ENCODE results near the gene CNKSR3.
A peak's percentile ranks its signal among the peaks of the same experiment; 100 is the strongest.

Gene CNKSR3

DNA sequence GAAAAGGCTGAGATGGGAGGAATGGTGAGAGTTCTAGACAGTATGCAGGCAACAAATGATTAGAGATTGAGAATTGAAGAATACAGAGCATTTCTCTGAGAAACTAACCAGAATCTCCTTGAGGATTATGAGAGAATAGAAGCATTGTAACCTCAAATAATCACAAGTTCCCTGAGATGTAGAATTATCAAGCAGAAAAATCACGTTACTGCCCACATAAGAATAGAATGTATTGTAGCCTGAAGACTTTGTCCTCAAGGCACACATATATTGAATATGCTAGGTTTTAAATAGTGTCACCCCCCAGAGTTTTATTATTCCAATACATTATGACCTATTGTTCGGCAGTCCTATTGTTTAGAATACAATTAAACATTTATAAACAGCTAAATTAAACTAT is 57.2 kb downstream of the CNKSR3 start:
- no peaks in the 10 kb centered on the region for H3K9me3 ChIP-seq (ENCODE audit: severe bottlenecking)
- H3K4me3 ChIP-seq (ENCODE audit: low read depth, low read length), result no peak overlapping the region
- H3K27me3 ChIP-seq (ENCODE audit: insufficient read depth, low read depth, severe bottlenecking), result no peaks in the 10 kb centered on the region
- no peak overlapping the region for H3K27ac ChIP-seq
- TF ChIP-seq, protein P1, sequence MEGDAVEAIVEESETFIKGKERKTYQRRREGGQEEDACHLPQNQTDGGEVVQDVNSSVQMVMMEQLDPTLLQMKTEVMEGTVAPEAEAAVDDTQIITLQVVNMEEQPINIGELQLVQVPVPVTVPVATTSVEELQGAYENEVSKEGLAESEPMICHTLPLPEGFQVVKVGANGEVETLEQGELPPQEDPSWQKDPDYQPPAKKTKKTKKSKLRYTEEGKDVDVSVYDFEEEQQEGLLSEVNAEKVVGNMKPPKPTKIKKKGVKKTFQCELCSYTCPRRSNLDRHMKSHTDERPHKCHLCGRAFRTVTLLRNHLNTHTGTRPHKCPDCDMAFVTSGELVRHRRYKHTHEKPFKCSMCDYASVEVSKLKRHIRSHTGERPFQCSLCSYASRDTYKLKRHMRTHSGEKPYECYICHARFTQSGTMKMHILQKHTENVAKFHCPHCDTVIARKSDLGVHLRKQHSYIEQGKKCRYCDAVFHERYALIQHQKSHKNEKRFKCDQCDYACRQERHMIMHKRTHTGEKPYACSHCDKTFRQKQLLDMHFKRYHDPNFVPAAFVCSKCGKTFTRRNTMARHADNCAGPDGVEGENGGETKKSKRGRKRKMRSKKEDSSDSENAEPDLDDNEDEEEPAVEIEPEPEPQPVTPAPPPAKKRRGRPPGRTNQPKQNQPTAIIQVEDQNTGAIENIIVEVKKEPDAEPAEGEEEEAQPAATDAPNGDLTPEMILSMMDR (IDR thresholded peaks at IDR 0.05; ENCODE audit: low read depth, low read length), result no peak
- H3K36me3 ChIP-seq, result no peaks in the 10 kb centered on the region
- no peak for DNase-seq

DNA sequence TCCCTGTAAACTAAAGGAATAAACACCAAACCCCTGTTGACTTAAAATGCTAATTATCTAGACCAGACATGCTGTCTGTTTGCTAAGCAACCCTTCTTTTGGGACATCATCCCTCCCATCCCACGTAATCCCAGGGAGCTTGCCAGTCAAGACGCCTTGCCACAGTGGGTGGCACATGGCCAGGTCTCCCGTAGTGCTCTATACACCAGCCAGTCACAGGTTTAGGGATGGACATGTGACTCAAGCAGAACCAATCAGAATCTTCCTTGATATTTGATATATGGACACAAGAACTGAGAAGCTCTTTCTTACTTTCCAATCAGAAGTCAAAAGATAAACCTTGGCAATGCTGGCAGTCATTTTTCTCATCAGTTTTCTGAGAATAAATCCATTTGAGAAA is 60.0 kb downstream of the CNKSR3 start:
- H3K9me3 ChIP-seq (ENCODE audit: severe bottlenecking), result no peaks in the 10 kb centered on the region
- TF ChIP-seq, protein P1 (IDR thresholded peaks at IDR 0.05; ENCODE audit: low read depth, low read length), result no peak
- H3K27me3 ChIP-seq (ENCODE audit: insufficient read depth, low read depth, severe bottlenecking), result no peaks in the 10 kb centered on the region
- H3K36me3 ChIP-seq, result no peaks in the 10 kb centered on the region
- H3K4me3 ChIP-seq (ENCODE audit: low read depth, low read length), result no peak overlapping the region
- H3K27ac ChIP-seq, result no peak overlapping the region
- DNase-seq, result no peak

DNA sequence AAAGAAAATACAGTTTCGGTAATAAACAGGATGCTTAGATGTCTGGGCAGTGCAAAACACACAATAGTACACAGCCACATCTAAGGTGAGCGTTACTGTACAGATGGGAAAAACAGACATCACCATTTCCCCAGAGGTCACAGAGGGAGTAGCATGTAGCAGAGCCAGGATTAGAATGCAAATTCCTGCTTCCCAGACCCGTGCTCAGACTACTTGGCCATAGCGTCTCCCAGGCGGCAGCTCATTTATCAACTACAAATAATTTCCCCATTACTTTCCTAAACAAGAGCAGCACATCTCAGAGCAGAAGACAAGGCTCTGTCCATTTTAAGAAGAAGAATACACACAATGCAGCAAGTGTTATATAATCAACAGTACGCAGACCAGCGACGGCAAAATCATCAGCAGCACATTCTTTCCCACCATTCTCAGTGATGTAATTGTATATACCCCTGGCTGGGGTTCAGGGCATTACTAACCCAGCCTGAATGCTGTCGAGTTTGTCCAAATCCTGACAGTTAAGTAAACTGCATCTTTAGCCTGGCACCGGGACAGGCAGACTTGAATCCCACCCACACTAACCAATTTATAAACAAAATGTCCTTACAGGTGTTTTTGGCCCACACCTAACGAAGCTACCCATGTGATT is 61.9 kb downstream of the CNKSR3 start:
- Histone ChIP-seq H3K27me3 (ENCODE audit: insufficient read depth, low read depth, severe bottlenecking) (no peaks in the 10 kb centered on the region), H3K4me3 (ENCODE audit: low read depth, low read length) (no peak overlapping the region), H3K36me3 (no peaks in the 10 kb centered on the region), H3K27ac (no peak overlapping the region), H3K9me3 (ENCODE audit: severe bottlenecking) (no peaks in the 10 kb centered on the region)
- peak; percentile 40 for DNase-seq
- TF ChIP-seq, protein P1 (IDR thresholded peaks at IDR 0.05; ENCODE audit: low read depth, low read length), result peak; percentile 45; the same call in 1 of the 2 replicates

DNA sequence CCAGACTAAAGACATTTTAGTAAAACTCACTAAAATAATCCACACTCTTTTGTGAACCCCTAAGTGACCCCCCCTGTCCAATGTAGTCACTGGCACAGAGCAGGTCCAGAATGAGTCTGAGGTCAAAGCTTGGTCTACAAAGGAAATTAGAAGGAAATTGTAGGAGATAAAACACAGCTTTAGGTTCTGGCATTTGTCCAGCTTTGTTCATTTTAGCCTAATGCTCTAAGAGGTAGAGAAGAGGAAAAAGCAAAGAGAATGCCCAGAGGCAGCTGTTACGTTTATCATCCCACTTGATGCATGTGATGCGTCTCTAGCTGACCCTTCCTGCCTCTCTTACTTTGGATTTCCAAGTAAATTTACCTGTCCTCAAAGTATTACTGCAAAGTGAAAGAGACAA is 62.5 kb downstream of the CNKSR3 start:
- H3K9me3 ChIP-seq (ENCODE audit: severe bottlenecking), result no peaks in the 10 kb centered on the region
- no peak overlapping the region for H3K4me3 ChIP-seq (ENCODE audit: low read depth, low read length)
- TF ChIP-seq, protein P1 (IDR thresholded peaks at IDR 0.05; ENCODE audit: low read depth, low read length), result no peak
- H3K36me3 ChIP-seq, result no peaks in the 10 kb centered on the region
- H3K27ac ChIP-seq, result no peak overlapping the region
- no peak for DNase-seq
- H3K27me3 ChIP-seq (ENCODE audit: insufficient read depth, low read depth, severe bottlenecking), result no peaks in the 10 kb centered on the region

DNA sequence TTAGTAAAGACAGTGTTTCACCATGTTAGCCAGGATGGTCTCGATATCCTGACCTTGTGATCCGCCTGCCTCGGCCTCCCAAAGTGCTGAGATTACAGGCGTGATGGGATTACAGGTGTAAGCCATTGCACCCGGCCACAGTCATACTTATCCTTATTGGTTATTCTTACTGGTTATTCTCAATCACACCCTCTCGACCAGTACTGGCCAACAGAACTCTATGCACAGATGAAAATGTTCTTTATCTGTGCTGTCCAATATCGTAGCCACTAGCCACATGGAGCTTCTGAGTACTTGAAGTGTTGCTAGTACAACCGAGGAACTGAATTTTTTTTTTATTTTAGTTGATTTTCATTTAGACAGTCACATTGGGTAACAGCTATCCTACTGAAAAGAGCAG is 63.5 kb downstream of the CNKSR3 start:
- DNase-seq, result no peak
- Histone ChIP-seq H3K9me3 (ENCODE audit: severe bottlenecking) (no peaks in the 10 kb centered on the region), H3K27me3 (ENCODE audit: insufficient read depth, low read depth, severe bottlenecking) (no peaks in the 10 kb centered on the region), H3K27ac (no peak overlapping the region), H3K36me3 (no peaks in the 10 kb centered on the region), H3K4me3 (ENCODE audit: low read depth, low read length) (no peak overlapping the region)
- TF ChIP-seq, protein P1 (IDR thresholded peaks at IDR 0.05; ENCODE audit: low read depth, low read length), result no peak

DNA sequence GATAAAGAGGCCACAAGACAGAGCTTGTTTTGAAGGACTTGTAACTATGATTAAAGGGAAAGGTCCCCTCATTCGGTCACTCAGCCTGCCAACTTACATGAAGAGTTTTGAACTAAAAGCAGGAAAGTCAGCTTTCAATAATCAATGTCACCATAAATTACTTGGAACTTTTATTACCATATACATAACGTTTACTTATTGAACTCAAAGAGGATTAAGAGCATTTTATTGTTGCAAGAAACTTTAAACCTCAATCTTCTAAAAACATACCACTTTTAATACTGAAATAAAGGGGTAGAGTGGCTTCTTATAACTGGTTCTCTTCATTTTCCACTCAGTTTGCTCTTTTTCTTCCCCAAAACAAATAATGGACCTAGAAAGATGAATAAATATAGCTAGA is 65.1 kb downstream of the CNKSR3 start:
- H3K9me3 ChIP-seq (ENCODE audit: severe bottlenecking), result no peaks in the 10 kb centered on the region
- TF ChIP-seq, protein P1 (IDR thresholded peaks at IDR 0.05; ENCODE audit: low read depth, low read length), result no peak
- DNase-seq, result no peak
- H3K27me3 ChIP-seq (ENCODE audit: insufficient read depth, low read depth, severe bottlenecking), result no peaks in the 10 kb centered on the region
- H3K36me3 ChIP-seq, result no peaks in the 10 kb centered on the region
- no peak overlapping the region for H3K27ac ChIP-seq
- H3K4me3 ChIP-seq (ENCODE audit: low read depth, low read length), result no peak overlapping the region

All from WERI-Rb-1 (cell line).